Stimulated activated naive CD8-positive, alpha-beta T cell treated with anti-CD3 and anti-CD28 coated beads, Interleukin-15, amount 100 ng/mL, for 72 hours (primary cell): ENCODE data around the gene GRIK4.

ENCODE experiments used
- ATAC-seq: fragments of 150-1000 bp; cut with Tn5 transposase; 2 replicates; pipeline ENCODE4 v1.10.0; 2021; ENCODE audit warnings: mild to moderate bottlenecking, moderate library complexity
- DNase-seq, 2 donors: peaks; one replicate each; pipeline ENCODE4 v3.0.0; 2021 to 2022
- H3K27ac Mint-ChIP-seq, 2 donors: one replicate each; pipeline ENCODE4 v1.8.0; 2022; ENCODE audit warnings: mild to moderate bottlenecking in 2 of 2, mixed read lengths in 2 of 2, moderate library complexity in 2 of 2
- H3K27me3 Mint-ChIP-seq: one replicate; pipeline ENCODE4 v1.8.0; 2022; ENCODE audit warnings: mixed read lengths
- H3K4me1 Mint-ChIP-seq: one replicate; pipeline ENCODE4 v1.8.0; 2022; ENCODE audit warnings: mild to moderate bottlenecking, mixed read lengths
- H3K4me3 Mint-ChIP-seq, 2 donors: one replicate each; pipeline ENCODE4 v1.8.0; 2022; ENCODE audit warnings: mild to moderate bottlenecking in 2 of 2, mixed read lengths in 2 of 2, moderate library complexity in 1 of 2
- H3K9me3 Mint-ChIP-seq, 2 donors: one replicate each; pipeline ENCODE4 v1.8.0; 2022; ENCODE audit warnings: mixed read lengths in 2 of 2

The GRIK4 gene

GRCh38 chr11:120811199-120811598 lies 299.7 kb downstream of the GRIK4 start:
- H3K27me3 Mint-ChIP-seq: peaks cover 27% of the 10 kb centered on the region
- no peaks in the 10 kb centered on the region for H3K9me3 Mint-ChIP-seq
- ATAC-seq (no peak), DNase-seq (no peak)
- no peak overlapping the region for H3K27ac Mint-ChIP-seq
- H3K4me1 Mint-ChIP-seq: no peaks in the 10 kb centered on the region
- H3K4me3 Mint-ChIP-seq: no peak overlapping the region

DNA sequence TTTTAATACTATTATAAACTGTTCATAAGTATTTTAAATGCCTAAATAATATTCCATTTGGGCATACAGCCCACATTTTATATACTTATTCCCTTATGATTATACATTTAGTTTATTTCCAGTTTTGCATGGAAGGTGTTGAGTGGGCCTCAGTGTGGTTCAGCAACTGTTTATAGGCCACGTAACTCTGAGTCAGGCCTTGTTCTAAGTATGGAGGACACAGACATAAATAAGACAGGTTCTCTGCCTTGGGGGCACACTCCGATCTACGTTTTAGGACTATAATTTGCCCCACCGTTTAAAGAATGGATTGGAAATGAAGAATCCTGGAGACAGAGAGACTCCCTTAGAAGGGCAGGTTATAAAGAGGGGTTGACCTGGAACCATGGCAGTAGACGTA lies 300.2 kb downstream of the GRIK4 start:
- ATAC-seq: no peak
- DNase-seq: no peak
- peaks cover 24% of the 10 kb centered on the region for H3K27me3 Mint-ChIP-seq
- H3K9me3 Mint-ChIP-seq: no peaks in the 10 kb centered on the region
- no peak overlapping the region for H3K4me3 Mint-ChIP-seq
- no peak overlapping the region for H3K27ac Mint-ChIP-seq
- no peaks in the 10 kb centered on the region for H3K4me1 Mint-ChIP-seq

DNA sequence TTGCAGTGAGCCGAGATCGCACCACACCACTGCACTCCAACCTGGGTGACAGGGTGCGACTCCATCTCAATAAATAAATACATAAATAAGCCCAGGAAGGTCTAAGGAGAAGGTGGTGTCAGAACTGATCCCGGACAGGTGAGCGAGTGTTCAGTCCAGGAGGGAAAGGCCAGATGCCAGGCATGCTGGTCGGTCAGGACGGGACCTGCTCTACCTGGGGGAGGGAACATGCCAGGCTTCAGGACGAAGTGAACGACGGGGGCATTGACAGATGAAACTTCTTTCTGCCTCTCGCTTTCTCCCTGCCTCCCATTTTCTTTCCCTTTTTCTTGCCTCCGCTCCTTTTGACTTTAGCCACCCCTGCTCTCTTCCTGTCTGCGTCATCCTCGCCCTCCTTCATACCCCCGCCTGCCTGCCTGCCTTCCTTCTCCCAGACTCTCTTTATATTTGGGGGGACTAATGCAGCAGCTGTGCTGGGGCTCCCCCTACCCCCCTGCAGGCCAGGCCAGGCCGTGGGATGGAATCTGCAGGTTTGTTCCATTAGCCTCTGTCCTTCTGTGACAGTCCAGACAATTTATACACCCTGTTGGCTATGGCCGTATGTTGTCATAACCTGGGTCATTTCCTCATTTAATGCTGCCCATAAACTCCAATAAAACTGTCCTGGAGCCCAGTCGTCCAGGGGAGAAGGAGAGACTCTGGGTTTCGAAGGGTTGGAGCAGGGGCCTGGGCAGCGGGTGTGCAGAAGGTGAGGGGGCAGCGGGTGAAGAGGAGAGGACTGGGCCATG lies 303.2 kb downstream of the GRIK4 start:
- ATAC-seq (no peak), DNase-seq (no peak)
- H3K27ac Mint-ChIP-seq: peak overlapping the region in 1 of 2 donors; percentile 64
- H3K4me3 Mint-ChIP-seq: no peak overlapping the region
- H3K4me1 Mint-ChIP-seq: no peaks in the 10 kb centered on the region
- H3K27me3 Mint-ChIP-seq: peaks cover 46% of the 10 kb centered on the region
- no peaks in the 10 kb centered on the region for H3K9me3 Mint-ChIP-seq

DNA sequence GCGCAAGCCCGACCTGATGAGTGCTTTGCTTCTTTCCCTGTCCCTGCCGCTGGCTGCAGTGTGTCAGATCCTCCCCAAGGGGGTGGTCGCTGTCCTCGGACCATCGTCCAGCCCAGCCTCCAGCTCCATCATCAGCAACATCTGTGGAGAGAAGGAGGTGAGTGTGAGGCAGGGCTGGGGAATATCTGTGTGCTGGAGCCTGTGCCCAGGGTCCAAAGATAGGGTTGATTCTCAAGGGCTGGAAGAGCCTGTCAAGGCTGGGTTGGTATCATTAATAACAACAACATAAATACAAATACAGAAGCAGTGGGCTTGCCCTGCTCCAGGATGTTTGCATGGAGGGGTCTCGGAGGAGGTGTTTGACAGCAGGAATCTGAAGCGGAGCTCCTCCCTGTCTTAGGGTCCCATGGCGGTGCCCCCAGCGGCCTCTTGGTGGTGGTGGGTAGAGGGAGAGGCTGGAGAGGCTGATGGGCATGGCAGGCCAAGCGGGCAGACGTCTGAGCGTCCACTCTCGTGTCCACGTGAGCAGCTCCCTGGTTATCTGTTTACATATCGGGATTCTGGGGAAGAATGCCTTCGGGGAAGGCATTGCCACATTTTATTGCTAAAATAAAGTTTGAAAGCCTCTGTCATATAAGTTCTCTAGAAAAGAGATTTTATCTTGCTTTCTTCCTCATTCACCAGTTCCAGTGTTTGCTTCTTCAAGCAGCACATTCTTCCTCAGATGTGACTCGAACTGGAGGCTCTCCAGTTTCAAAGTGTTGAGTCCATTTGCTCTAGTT lies 304.0 kb downstream of the GRIK4 start:
- Mint-ChIP-seq H3K4me3 (no peak overlapping the region), H3K27me3 (peaks cover 52% of the 10 kb centered on the region), H3K4me1 (no peaks in the 10 kb centered on the region), H3K27ac (no peak overlapping the region), H3K9me3 (no peaks in the 10 kb centered on the region)
- DNase-seq (no peak), ATAC-seq (no peak)

DNA sequence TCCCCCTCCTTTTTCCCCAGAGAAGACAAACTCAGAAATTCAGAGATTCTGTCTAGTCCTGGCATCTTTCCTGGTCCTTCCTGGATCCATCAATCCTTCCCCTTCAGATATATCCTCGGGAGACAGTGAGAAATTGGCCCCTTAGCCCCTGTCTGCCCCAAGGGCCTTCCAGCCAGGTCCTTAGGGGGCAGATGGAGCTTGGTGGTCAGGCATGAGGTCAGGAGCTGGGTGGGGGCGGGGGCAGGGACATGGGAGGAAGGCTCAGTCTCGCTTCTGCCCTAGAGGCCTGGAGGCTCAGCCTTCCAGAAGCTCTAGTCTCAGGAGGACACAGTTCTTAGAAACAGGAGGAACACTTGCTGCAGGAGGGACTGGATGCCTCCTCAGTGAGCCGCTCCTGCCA lies 304.6 kb downstream of the GRIK4 start:
- Mint-ChIP-seq H3K4me3 (no peak overlapping the region), H3K4me1 (no peaks in the 10 kb centered on the region), H3K27me3 (peaks cover 57% of the 10 kb centered on the region), H3K27ac (no peak overlapping the region), H3K9me3 (no peaks in the 10 kb centered on the region)
- no peak for DNase-seq
- ATAC-seq: no peak

- DNase-seq (no peak), ATAC-seq (no peak)
- no peak overlapping the region for H3K4me3 Mint-ChIP-seq
- H3K9me3 Mint-ChIP-seq: no peaks in the 10 kb centered on the region
- no peaks in the 10 kb centered on the region for H3K4me1 Mint-ChIP-seq
- H3K27ac Mint-ChIP-seq: no peak overlapping the region
- H3K27me3 Mint-ChIP-seq: peaks cover 60% of the 10 kb centered on the region
These were observed 305.2 kb downstream of the GRIK4 start for GRCh38 chr11:120816711-120817110.

GRCh38 chr11:120817158-120817557 lies 305.6 kb downstream of the GRIK4 start:
- DNase-seq (no peak), ATAC-seq (no peak)
- no peak overlapping the region for H3K27ac Mint-ChIP-seq
- H3K4me1 Mint-ChIP-seq: no peaks in the 10 kb centered on the region
- peaks cover 60% of the 10 kb centered on the region for H3K27me3 Mint-ChIP-seq
- H3K9me3 Mint-ChIP-seq: no peaks in the 10 kb centered on the region
- H3K4me3 Mint-ChIP-seq: no peak overlapping the region

DNA sequence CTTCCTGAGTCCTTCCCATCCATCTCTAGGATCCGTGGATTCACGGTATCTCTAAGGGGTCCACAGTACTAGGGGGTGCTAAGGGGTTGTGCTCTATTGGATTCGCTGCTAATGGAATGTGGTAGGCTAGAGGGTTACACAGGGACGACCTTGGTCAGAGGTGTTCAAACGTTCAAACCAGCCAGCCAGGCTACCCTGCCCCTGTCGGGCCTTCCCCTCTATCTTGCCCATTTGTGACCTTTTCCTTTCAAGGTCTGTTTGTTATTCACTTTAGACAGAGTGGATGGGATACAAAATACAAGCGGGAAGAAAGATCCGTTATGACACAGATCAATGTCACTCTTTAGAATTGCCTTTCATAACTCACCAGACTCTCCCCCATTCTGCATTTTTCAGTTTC lies 306.5 kb downstream of the GRIK4 start:
- ATAC-seq (no peak), DNase-seq (no peak)
- Mint-ChIP-seq H3K27ac (no peak overlapping the region), H3K9me3 (no peaks in the 10 kb centered on the region), H3K4me3 (no peak overlapping the region), H3K27me3 (peaks cover 60% of the 10 kb centered on the region), H3K4me1 (no peaks in the 10 kb centered on the region)

DNA sequence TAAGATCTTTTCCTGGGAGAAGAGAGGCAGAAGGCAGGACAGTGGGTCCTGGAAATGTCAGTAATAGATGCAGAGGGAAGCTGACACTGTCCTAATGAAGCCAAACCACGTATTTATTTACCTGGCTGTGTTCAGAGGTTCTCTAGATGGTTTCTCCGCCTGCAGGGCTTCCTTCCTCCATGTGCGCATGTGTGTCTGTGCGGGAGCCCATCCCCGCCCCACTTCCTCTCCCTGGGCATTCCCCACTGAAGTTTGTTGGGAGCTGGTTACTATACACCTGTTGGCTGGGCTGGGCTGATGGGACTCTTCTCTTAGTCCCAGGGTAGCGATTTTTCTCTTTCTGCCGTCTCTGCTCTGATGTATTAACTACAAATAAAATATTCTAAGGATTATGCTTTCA lies 307.5 kb downstream of the GRIK4 start:
- DNase-seq (no peak), ATAC-seq (no peak)
- H3K4me3 Mint-ChIP-seq: no peak overlapping the region
- H3K27ac Mint-ChIP-seq: no peak overlapping the region
- H3K27me3 Mint-ChIP-seq: peaks cover 60% of the 10 kb centered on the region
- H3K9me3 Mint-ChIP-seq: no peaks in the 10 kb centered on the region
- no peaks in the 10 kb centered on the region for H3K4me1 Mint-ChIP-seq

GRCh38 chr11:120819437-120820365 lies 308.2 kb downstream of the GRIK4 start:
- ATAC-seq (no peak), DNase-seq (no peak)
- Mint-ChIP-seq H3K4me1 (no peaks in the 10 kb centered on the region), H3K27me3 (peaks cover 59% of the 10 kb centered on the region), H3K27ac (peak overlapping the region in 1 of 2 donors; percentile 44), H3K9me3 (no peaks in the 10 kb centered on the region), H3K4me3 (no peak overlapping the region)

GRCh38 chr11:120823159-120823558 lies 311.6 kb downstream of the GRIK4 start:
- Mint-ChIP-seq H3K4me3 (no peak overlapping the region), H3K9me3 (no peaks in the 10 kb centered on the region), H3K4me1 (no peaks in the 10 kb centered on the region), H3K27ac (no peak overlapping the region), H3K27me3 (peaks cover 30% of the 10 kb centered on the region)
- DNase-seq (no peak), ATAC-seq (no peak)

DNA sequence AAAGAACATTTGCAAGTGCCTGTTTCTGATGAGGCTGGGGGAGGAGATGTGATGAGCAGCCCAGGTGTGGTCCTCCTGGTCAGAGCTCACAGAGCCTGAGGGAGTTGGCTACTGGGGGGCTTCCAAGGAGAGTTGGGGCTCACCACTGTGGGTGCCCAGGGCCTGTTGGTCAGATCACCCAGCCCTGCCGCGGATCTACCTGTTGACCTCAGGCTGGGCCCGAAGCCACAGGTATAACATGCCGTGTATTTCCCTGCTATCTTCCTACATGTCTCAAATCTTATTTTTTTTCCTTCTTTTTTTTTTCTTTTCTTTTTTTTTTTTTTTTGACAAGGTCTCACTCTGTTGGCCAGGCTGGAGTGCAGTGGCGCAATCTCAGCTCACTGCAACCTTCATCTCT lies 312.7 kb downstream of the GRIK4 start:
- ATAC-seq: no peak
- Mint-ChIP-seq H3K4me1 (no peaks in the 10 kb centered on the region), H3K9me3 (no peaks in the 10 kb centered on the region), H3K27me3 (peaks cover 19% of the 10 kb centered on the region), H3K27ac (no peak overlapping the region), H3K4me3 (no peak overlapping the region)
- no peak for DNase-seq

- DNase-seq (no peak), ATAC-seq (no peak)
- H3K27ac Mint-ChIP-seq: no peak overlapping the region
- no peaks in the 10 kb centered on the region for H3K4me1 Mint-ChIP-seq
- peaks cover under 1% of the 10 kb centered on the region for H3K27me3 Mint-ChIP-seq
- no peak overlapping the region for H3K4me3 Mint-ChIP-seq
- H3K9me3 Mint-ChIP-seq: no peaks in the 10 kb centered on the region
These were observed 315.6 kb downstream of the GRIK4 start for GRCh38 chr11:120827198-120827597.

- H3K9me3 Mint-ChIP-seq: no peaks in the 10 kb centered on the region
- DNase-seq (no peak), ATAC-seq (no peak)
- peaks cover 7% of the 10 kb centered on the region for H3K27me3 Mint-ChIP-seq
- H3K4me3 Mint-ChIP-seq: no peak overlapping the region
- no peaks in the 10 kb centered on the region for H3K4me1 Mint-ChIP-seq
- peak overlapping the region in 1 of 2 donors; percentile 38 for H3K27ac Mint-ChIP-seq
These were observed 316.3 kb downstream of the GRIK4 start for GRCh38 chr11:120827820-120828219.

DNA sequence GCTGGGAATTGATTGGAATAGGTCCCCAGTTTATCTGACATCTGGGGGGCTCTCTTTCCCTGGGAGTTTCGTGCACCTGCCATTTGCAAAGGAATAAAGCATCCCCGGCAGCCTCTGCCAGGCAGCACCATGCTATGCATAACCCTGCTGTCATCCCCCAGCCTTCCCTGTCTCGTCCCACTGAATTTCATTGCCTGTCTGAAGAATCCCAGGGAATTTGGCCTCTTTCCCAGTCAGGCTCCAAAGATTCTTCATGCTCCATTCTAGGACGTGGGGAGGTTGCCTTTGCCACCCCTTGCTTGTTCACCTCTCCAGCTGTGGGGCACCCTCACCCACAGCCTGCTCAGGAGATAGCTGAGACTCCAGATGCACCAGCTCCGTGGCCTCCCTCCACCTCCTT lies 317.3 kb downstream of the GRIK4 start:
- peaks cover 17% of the 10 kb centered on the region for H3K27me3 Mint-ChIP-seq
- no peak overlapping the region for H3K4me3 Mint-ChIP-seq
- DNase-seq: no peak
- ATAC-seq: no peak
- H3K4me1 Mint-ChIP-seq: no peaks in the 10 kb centered on the region
- H3K9me3 Mint-ChIP-seq: no peaks in the 10 kb centered on the region
- H3K27ac Mint-ChIP-seq: no peak overlapping the region
